ENCODE measurements around the gene HMGB2.

DNA sequence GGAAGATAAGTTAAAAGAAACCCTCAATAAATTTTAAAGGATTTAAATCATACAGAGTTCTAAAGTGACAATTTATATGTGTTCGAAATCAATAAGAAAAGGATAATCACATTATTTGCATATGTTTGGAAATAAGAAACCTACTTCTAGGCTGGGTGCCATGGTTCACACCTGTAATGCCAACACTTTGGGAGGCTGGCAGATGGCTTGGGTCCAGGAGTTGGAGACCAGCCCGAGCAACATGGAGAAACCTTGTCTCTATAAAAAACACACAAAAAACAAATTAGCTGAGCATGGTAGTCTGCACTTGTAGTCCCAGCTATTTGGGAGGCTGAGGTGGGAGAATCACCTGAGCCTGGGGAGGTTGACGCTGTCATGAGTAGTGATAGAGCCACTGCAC, 28.5 kb upstream of the HMGB2 start:
- TF ChIP-seq, protein P1, sequence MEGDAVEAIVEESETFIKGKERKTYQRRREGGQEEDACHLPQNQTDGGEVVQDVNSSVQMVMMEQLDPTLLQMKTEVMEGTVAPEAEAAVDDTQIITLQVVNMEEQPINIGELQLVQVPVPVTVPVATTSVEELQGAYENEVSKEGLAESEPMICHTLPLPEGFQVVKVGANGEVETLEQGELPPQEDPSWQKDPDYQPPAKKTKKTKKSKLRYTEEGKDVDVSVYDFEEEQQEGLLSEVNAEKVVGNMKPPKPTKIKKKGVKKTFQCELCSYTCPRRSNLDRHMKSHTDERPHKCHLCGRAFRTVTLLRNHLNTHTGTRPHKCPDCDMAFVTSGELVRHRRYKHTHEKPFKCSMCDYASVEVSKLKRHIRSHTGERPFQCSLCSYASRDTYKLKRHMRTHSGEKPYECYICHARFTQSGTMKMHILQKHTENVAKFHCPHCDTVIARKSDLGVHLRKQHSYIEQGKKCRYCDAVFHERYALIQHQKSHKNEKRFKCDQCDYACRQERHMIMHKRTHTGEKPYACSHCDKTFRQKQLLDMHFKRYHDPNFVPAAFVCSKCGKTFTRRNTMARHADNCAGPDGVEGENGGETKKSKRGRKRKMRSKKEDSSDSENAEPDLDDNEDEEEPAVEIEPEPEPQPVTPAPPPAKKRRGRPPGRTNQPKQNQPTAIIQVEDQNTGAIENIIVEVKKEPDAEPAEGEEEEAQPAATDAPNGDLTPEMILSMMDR (IDR thresholded peaks at IDR 0.05; ENCODE audit: insufficient read depth, low read depth, low read length): no peak
- no peak for TF ChIP-seq EZH2 (IDR thresholded peaks at IDR 0.05; ENCODE audit: insufficient read depth, low read length)
